ENCODE results near the gene MEGF9. TPM values are rescaled to one million over a fixed set of nuclear protein-coding genes. Genes with fewer than 3 reads are reported as not detected.
A peak's percentile ranks its signal among the peaks of the same experiment; 100 is the strongest.

MEGF9 gene
- total and polyA plus RNA-seq, 2 of the 13 experiments (the other 11 are each of a cell fraction or from before 2014, with no cell fraction given) = 3.1 to 3.3 TPM

DNA sequence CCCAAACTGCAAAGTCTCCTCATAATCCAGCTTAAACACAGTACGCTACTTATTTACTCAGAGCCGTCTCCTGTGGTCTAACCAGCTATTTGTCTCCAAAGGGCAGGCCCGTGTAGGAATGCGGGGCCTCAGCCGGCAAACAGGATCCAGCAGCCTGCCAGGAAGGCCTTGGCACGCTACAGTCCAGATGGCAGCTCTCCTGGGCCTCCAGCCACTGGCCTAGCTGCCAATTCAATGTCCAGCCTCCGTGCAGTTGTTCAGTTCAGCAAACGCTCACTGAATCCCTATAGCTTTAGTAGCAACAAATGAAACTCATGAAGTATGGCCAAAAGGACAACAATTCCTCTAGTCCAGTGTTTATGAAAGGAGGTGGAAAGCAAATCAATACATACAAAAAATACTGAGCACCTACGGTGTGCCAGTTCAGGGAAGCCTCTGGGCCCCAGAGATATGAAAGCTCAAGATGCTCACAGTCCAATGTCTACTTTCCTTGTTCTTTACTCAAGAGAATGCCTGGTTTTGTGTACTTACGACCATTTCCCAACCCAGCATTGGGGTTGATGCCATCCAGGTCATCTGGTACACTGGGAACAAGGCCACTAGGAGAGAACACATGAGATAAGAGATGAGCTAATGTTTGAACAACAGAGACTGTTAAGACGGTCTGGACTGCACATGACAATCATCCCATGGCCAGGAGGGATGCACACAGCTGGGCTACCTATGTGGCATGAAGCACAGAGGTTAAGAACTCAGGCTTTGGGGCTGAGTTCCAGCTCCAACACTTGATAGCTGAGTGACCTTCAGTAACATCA lies 142.6 kb downstream of the MEGF9 start (continued):
- TF ChIP-seq MED13 (CRISPR knock-in tag; IDR thresholded peaks at IDR 0.05) (peak; percentile 83), CAMTA2 (CRISPR knock-in tag; IDR thresholded peaks at IDR 0.05; ENCODE audit: borderline replicate concordance) (no peak), KDM5B (CRISPR knock-in tag; IDR thresholded peaks at IDR 0.05; ENCODE audit: borderline replicate concordance) (0 out of 2 replicates have a peak, but pooled peaks have one; percentile 32), KAT7 (CRISPR knock-in tag; IDR thresholded peaks at IDR 0.05; ENCODE audit: borderline replicate concordance) (0 out of 2 replicates have a peak, but pooled peaks have one; percentile 36), ZNF589 (CRISPR knock-in tag; conservative IDR thresholded peaks at IDR 0.05) (no peak), MLLT10 (CRISPR knock-in tag; IDR thresholded peaks at IDR 0.05) (no peak), ZNF292 (CRISPR knock-in tag; IDR thresholded peaks at IDR 0.05; ENCODE audit: borderline replicate concordance, low read depth) (peak; percentile 77; the same call in 1 of the 2 replicates), ZNF737 (CRISPR knock-in tag; IDR thresholded peaks at IDR 0.05; ENCODE audit: borderline replicate concordance) (no peak), HNRNPH1 (optimal IDR thresholded peaks at IDR 0.05; ENCODE audit: low read depth, low read length) (no peak), SIX1 (CRISPR knock-in tag; IDR thresholded peaks at IDR 0.05; ENCODE audit: borderline replicate concordance) (peak; percentile 49; the same call in 1 of the 2 replicates), YY1 (IDR thresholded peaks at IDR 0.05; ENCODE audit: insufficient read depth, insufficient replicate concordance, low read depth, low read length) (no peak), ZNF431 (CRISPR knock-in tag; IDR thresholded peaks at IDR 0.05; ENCODE audit: borderline replicate concordance, low read depth) (peak; percentile 75; the same call in 1 of the 2 replicates), SKI (IDR thresholded peaks at IDR 0.05; ENCODE audit: partially characterized antibody) (peak; percentile 88), NCOA1 (CRISPR knock-in tag; IDR thresholded peaks at IDR 0.05) (peak; percentile 91; the same call in 1 of the 2 replicates), PAF1 (CRISPR knock-in tag; IDR thresholded peaks at IDR 0.05) (no peak), ZEB1 (IDR thresholded peaks at IDR 0.05; ENCODE audit: insufficient replicate concordance, low read depth) (peak; percentile 74), U2AF1 (optimal IDR thresholded peaks at IDR 0.05; ENCODE audit: low read depth, low read length) (no peak), NFYB (CRISPR knock-in tag; IDR thresholded peaks at IDR 0.05) (no peak), HOXA3 (CRISPR knock-in tag; IDR thresholded peaks at IDR 0.05) (peak; percentile 82), SP140L (CRISPR knock-in tag; IDR thresholded peaks at IDR 0.05; ENCODE audit: borderline replicate concordance) (peak; percentile 26; the same call in 1 of the 2 replicates), ZNF550 (CRISPR knock-in tag; IDR thresholded peaks at IDR 0.05; ENCODE audit: borderline replicate concordance) (no peak), SRF (IDR thresholded peaks at IDR 0.05; ENCODE audit: low read depth, low read length) (no peak), HNF4A (CRISPR knock-in tag; IDR thresholded peaks at IDR 0.05) (peak; percentile 97), SNAPC2 (CRISPR knock-in tag; IDR thresholded peaks at IDR 0.05) (peak; percentile 69; the same call in 1 of the 2 replicates)
- TF ChIP-seq, protein P1, sequence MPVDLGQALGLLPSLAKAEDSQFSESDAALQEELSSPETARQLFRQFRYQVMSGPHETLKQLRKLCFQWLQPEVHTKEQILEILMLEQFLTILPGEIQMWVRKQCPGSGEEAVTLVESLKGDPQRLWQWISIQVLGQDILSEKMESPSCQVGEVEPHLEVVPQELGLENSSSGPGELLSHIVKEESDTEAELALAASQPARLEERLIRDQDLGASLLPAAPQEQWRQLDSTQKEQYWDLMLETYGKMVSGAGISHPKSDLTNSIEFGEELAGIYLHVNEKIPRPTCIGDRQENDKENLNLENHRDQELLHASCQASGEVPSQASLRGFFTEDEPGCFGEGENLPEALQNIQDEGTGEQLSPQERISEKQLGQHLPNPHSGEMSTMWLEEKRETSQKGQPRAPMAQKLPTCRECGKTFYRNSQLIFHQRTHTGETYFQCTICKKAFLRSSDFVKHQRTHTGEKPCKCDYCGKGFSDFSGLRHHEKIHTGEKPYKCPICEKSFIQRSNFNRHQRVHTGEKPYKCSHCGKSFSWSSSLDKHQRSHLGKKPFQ (CRISPR knock-in tag; IDR thresholded peaks at IDR 0.05; ENCODE audit: insufficient replicate concordance) = peak; percentile 50
- TF ChIP-seq, protein P2, sequence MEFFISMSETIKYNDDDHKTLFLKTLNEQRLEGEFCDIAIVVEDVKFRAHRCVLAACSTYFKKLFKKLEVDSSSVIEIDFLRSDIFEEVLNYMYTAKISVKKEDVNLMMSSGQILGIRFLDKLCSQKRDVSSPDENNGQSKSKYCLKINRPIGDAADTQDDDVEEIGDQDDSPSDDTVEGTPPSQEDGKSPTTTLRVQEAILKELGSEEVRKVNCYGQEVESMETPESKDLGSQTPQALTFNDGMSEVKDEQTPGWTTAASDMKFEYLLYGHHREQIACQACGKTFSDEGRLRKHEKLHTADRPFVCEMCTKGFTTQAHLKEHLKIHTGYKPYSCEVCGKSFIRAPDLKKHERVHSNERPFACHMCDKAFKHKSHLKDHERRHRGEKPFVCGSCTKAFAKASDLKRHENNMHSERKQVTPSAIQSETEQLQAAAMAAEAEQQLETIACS (CRISPR knock-in tag; IDR thresholded peaks at IDR 0.05) = no peak
- TF ChIP-seq, protein P3, sequence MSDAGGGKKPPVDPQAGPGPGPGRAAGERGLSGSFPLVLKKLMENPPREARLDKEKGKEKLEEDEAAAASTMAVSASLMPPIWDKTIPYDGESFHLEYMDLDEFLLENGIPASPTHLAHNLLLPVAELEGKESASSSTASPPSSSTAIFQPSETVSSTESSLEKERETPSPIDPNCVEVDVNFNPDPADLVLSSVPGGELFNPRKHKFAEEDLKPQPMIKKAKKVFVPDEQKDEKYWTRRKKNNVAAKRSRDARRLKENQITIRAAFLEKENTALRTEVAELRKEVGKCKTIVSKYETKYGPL (CRISPR knock-in tag; IDR thresholded peaks at IDR 0.05) = no peak; the same call in 1 of the 2 replicates
